CD4-positive, alpha-beta T cell treated with Interleukin-10 for 1 hour (primary cell): ENCODE data around the gene CTNNAL1.
A peak's percentile ranks its signal among the peaks of the same experiment; 100 is the strongest.
"Not testable (repeated sequence)": the region's sequence is repeated elsewhere in the genome, so short reads cannot be mapped to it uniquely, and the experiment has no call there.

Source experiments
- DNase-seq: peaks from one replicate; pipeline ENCODE4 v3.0.0-alpha.2; 2020

The CTNNAL1 gene

DNA sequence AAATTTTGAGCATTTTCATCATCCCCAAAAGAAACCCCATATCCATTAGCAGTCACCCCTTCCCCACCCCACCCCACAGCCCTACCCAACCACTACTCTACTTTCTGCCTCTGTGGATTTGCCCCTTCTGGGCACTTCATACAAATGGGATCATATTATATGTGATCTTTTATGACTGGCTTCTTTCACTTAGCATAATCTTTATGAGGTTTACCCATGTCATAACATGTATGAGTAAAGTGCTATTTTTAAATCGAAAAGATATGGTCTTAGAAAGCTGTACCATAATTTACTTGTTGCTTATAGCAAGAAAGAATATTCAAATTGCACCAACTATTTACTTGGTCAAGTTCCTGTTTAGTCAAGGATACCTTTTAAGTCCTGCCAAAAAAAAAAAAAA, 92.1 kb downstream of the CTNNAL1 start:
- no peak for DNase-seq

GRCh38 chr9:108920401-108920800, 92.9 kb downstream of the CTNNAL1 start:
- not testable (repeated sequence) for DNase-seq

- no peak for DNase-seq
Measured at GRCh38 chr9:108919517-108919916, 93.8 kb downstream of the CTNNAL1 start.

DNA sequence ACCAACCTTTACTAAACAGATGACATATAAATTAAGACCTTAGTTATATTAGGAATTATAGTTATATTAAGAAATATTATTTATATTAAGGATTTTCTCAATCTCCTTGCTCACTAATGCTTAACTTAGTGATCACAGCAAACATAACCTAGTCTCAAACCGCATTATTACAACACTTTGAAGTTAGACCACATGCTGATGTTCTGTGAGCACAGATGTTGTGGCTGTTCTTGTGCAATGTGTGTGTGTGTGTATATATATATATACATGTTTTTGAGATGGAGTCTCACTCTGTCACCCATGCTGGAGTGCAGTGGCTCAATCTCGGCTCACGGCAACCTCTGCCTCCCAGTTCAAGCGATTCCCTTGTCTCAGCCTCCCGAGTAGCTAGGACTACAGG, 99.9 kb downstream of the CTNNAL1 start:
- DNase-seq, result no peak

DNA sequence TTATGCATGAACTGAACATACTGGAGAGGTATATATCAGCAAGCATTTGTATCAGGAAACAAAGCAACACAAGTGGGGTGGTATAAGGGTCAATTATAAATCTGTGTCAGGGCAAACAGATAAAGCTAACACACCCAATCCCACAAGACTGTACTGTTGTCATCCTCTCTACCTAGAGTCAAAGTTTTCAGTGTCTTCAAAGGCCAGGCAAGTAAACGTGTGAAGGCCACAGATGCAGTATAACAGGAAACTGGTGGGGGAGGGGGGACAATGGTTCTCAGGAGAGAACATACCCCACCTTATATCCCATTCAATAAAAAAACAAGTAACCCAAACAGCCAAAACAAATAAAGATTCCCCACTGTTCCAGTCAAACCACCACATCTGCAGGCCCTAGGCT, 101.5 kb downstream of the CTNNAL1 start:
- peak; percentile 21 for DNase-seq

GRCh38 chr9:108910914-108911313, 102.4 kb downstream of the CTNNAL1 start:
- DNase-seq, result no peak

DNA sequence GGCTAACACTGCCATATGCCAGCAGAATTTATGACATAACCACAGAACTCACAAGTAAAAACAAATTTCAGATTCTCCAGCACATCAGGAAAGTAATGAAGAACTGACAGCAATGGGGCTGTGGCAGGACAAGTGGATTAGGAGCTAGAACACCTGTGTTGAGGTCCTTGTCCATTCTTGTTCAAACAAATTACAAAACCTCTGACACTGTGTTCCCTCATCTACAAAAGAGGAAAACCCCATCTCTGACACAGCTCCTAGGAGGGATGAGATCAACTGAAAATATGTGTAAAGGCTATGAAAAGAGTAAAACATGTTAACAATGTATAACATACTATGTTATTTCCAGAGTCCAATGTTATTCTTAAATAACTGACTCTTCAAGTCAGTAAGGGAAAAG, 102.9 kb downstream of the CTNNAL1 start:
- DNase-seq, result no peak

DNA sequence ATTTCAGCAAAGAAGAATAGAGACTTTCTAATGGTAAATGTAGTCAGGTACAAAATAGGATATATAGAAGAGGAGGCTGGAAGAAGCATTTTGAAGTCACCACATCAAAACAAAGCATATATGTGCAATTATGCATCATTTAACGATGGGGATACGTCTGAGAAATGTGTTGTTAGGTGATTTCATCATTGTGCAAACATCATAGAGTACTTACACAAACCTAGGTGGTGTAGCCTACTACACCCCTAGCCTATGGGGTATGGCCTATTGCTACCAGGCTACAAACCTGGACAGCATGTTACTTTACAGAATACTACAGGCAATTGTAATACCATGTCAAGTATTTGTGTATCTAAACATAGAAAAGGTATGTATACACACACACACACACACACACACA, 107.8 kb downstream of the CTNNAL1 start:
- no peak for DNase-seq

- no peak for DNase-seq
Measured at GRCh38 chr9:108904161-108904560, 109.1 kb downstream of the CTNNAL1 start.

GRCh38 chr9:108903420-108904103, 109.7 kb downstream of the CTNNAL1 start:
- no peak for DNase-seq

GRCh38 chr9:108900176-108900575, 113.1 kb downstream of the CTNNAL1 start:
- no peak for DNase-seq

GRCh38 chr9:108899023-108899695, 114.1 kb downstream of the CTNNAL1 start:
- not testable (repeated sequence) for DNase-seq

- no peak for DNase-seq
Measured at GRCh38 chr9:108897324-108898096, 115.8 kb downstream of the CTNNAL1 start.

- DNase-seq, result no peak
Measured at GRCh38 chr9:108894225-108894997, 118.9 kb downstream of the CTNNAL1 start.
